HG02623 (cell line): ENCODE results near the gene PPARA.
"Not testable (repeated sequence)": the region's sequence is repeated elsewhere in the genome, so short reads cannot be mapped to it uniquely, and the experiment has no call there.

Source experiments
- ATAC-seq: cut with Tn5 transposase; IDR thresholded peaks from one replicate; pipeline ENCODE4 v1.9.1; 2021; ENCODE audit warnings: moderate library complexity; ENCODE audit not compliant: unreplicated experiment

PPARA gene

DNA sequence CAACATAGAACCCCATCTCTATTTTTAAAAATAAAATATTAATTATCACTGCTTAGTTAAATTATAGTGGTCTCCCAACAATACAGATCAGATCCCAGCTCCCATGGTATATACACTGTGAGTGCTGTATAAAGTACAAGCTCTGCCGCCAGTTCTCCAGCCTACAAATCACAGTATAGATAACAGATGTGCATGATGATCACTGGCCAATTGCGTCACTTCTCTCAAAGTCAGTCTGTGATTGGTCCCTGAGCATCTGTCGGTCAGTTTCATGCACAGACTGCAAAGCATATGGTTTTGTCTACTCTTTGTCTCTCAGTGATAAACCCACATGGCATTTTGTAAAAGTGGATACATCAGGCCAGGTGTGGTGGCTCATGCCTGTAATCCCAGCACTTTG is 15.7 kb downstream of the PPARA start:
- no peak for ATAC-seq

DNA sequence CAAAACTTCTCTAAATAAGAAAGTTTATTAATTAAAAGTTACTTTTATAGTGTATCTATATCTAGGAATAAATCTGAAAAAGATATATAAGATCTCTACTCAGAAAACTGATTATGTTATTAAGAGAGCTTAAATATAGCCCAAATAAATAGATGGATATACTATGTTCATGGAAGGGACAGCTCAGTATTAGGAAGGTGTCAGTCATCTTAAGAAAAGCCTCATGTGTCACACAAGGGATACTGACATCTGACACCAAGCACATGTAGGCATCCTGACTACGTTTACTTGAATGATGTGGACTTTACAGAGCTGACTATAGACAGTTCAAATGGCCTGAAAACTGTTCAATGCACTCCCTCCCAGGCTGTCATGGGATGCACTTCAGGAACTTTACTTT is 19.3 kb downstream of the PPARA start:
- no peak for ATAC-seq

- ATAC-seq = no peak
These were observed 21.6 kb downstream of the PPARA start for GRCh38 chr22:46171940-46172339.

DNA sequence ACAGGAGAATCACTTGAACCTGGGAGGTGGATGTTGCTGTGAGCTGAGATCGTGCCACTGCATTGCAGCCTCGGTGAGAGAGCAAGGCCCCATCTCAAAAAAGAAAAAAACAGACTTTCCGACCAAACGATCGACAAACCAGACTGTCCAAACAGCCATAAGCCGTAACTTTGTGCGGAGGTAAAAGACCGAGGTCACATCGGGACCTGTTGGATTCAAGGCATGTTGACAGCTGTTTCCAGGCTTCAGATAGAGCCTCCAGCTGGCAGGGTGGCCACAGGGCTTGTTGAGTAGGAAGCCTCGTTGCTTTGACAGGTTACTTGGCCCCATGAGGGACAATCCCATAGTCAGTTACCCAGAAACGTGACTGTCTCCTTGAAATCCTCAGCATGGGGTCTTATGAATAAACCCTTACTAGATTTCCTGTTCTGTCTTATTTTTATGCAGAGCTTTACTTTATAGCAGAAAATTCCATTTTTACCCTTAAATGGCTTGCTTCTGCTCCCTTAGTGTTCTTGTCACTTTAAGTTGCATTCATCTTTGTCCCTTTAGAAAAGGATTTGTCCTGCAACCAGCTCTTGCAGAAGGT is 22.3 kb downstream of the PPARA start:
- no peak for ATAC-seq

DNA sequence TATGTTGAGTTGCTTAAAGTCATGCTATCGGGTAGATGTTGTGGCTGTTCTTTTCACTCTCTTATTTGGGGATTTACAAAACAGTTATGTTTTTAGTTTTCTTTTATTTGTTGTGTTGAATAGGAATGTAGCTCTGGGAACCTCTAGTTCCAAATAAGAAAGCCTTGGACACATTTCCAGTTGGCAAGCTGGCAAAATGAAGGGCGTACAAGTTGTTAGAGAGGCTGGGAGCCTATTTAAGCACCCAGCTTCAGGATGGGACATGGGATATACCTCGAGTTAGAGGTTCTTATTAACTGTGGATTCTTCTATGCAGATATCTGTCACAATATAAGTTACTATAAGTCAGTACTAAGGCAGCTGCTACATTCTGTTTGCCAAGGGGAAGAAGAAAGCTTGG is 22.8 kb downstream of the PPARA start:
- ATAC-seq = no peak

GRCh38 chr22:46175631-46176030 is 25.3 kb downstream of the PPARA start:
- ATAC-seq = no peak

- no peak for ATAC-seq
These were observed 26.2 kb downstream of the PPARA start for GRCh38 chr22:46176508-46177003.

- no peak for ATAC-seq
These were observed 28.6 kb downstream of the PPARA start for GRCh38 chr22:46178755-46179505.

DNA sequence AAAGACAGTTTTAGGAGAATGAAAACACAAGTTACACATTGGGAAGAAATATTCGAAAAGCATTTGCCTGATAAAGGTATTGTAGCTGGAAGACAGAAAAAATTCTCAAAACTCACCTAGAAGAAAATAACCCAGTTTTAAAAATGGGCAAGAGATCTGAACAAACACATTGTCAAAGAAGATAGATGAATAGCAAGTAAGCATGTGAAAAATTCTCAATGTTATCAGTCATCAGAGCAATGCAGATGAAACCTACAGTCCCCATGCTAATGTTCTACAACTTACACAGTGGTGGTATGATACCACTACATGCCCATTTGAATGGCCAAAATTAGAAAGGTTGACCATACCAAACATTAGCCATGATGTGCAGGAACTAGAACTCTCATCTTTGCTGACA is 29.4 kb downstream of the PPARA start:
- no peak for ATAC-seq

- no peak for ATAC-seq
These were observed 30.2 kb downstream of the PPARA start for GRCh38 chr22:46180370-46181137.

DNA sequence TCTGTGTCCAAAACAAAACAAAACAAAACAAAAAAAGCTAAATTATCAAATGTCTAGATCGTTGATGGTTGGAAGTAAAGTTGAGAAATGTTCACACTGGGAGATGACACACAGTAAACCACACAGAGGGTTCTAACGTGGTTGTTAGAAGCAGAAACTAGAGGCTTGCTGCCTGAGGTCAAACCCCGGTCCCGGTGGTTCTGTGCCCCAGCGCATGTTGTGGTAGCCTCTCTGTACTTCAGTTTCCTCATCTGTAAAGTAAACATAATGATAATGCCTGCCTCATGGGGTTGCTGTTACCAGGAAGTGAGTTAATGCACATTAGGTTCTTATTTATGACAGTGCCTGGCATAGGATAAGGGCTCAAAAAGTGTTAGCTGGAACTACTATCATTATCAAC is 33.4 kb downstream of the PPARA start:
- no peak for ATAC-seq

DNA sequence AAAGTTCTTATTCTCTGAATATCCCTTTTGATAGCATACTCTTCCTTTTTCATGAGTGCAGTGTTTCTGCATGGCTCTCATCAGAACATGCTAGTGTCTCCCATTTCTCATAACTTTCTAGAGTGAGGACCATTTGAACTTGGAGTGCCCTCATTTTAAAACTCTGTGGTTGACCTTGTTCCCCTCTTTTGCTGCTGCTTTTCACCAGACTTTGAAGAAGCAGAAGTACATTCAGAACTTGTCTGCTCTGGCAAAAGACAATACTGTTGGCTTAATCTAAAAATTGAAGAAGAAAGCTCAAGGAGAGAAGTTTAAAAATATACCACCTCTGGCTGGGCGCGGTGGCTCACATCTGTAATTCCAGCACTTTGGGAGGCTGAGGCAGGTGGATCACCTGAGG is 35.0 kb downstream of the PPARA start:
- ATAC-seq = no peak

- ATAC-seq = no peak
These were observed 37.5 kb downstream of the PPARA start for GRCh38 chr22:46187862-46188261.

DNA sequence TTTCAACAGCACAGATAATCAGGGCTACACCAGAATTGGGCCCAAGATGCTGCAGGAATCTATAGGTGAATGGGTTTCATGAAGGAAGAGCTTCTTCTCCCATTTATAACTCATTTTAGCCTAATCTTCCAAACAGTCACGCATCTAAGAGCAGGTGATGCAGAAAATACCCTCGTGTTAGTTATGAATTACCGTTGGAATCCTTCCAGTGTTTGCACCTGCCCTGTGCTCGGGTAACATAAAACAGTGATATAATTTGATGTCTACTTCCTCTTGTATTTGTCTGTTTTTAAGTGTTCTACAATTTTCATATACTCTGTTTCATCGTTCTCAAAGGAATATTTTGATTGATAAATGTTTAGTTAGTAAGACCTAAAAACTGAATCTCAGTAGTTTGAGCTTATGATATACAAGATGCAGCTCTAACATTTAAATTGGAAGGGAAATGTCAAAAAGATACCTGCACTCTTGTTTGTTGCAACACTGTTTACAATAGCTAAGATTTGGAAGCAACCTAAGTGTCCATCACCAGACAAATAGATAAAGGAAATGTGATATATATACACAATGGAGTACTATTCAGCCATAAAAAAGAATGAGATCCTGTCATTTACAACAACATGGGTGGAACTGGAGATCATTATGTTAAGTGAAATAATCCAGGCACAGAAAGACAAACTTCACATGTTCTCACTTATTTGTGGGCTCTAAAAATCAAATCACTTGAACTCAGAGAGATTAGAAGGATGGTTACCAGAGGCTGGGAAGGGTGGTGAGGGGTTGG is 42.1 kb downstream of the PPARA start:
- no peak for ATAC-seq

DNA sequence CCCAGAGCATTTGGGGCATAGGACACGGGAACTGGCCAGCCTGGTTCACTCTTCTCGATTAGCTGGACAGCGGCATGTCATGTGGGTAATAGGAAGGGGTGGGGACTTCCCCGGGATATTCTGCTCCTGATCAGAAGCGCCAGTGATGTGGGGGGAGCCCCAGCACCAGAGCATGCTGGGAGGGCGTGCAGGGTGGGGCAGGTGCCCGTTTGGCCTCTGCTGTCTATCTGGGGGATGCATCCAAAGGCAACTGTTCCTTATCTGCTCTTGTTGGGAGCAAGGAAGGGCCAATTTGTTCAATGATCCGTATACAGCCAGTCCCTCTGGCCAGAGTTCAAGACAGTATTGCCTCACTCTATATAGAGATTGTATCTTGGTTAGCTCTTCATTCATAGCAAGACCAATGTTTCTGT is 43.6 kb downstream of the PPARA start:
- ATAC-seq = no peak

- no peak for ATAC-seq
These were observed 45.3 kb downstream of the PPARA start for GRCh38 chr22:46195487-46196165.

DNA sequence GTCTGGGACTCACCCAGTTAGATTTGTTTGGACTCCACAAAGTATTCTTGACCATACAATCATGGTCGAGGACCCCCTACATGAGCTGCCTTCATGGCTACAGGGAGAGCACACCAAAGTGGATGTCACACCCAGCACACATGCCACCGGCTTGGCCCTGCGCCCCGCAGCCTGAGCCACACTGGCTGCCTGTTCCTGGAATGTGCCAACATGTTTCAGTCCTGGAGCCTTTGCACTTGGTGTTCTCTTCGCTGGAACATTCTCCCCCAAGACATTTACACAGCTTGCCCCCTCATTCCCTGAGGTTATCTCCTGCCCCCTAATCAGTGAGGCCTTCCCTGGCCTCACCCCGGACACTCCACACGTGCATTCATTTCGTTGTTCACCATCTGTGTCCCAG is 46.0 kb downstream of the PPARA start:
- ATAC-seq = no peak

DNA sequence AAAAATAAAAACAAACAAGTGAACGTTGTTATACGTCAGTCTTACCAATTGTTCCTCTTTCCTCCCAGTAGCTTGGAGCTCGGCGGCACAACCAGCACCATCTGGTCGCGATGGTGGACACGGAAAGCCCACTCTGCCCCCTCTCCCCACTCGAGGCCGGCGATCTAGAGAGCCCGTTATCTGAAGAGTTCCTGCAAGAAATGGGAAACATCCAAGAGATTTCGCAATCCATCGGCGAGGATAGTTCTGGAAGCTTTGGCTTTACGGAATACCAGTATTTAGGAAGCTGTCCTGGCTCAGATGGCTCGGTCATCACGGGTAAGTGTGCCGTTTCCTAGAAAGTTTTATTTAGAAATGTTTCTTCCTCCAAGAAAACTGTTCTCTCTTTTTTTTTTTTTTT is 47.9 kb downstream of the PPARA start:
- no peak for ATAC-seq

GRCh38 chr22:46198806-46199205 is 48.5 kb downstream of the PPARA start:
- ATAC-seq = not testable (repeated sequence)

- ATAC-seq = no peak
These were observed 50.9 kb downstream of the PPARA start for GRCh38 chr22:46201059-46201757.
